HG02973 (cell line): ENCODE measurements around the gene CD164.
"Not testable (repeated sequence)": the region's sequence is repeated elsewhere in the genome, so short reads cannot be mapped to it uniquely, and the experiment has no call there.

Source experiments
- ATAC-seq: cut with Tn5 transposase; IDR thresholded peaks from one replicate; pipeline ENCODE4 v1.9.1; 2021; ENCODE audit warnings: moderate library complexity; ENCODE audit not compliant: unreplicated experiment

CD164 gene

DNA sequence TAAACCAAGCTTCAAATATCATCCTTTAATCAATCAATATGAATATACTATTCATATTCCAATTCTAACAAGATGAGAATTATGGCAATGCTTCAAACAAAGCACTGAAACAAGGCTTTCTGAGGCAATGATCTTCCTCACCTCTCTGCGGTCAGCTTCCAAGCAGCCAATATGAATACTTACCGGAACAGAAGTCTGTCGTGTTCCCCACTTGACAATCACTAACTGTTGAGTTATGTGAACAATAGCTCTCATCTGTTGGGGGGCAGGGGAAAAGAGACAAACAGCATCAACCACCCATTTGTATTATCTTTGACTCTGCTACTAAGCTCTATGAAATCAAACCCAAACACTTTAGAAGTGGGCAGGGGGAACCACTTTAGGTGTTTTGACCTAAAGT lies 4.5 kb downstream of the CD164 start:
- ATAC-seq = no peak

DNA sequence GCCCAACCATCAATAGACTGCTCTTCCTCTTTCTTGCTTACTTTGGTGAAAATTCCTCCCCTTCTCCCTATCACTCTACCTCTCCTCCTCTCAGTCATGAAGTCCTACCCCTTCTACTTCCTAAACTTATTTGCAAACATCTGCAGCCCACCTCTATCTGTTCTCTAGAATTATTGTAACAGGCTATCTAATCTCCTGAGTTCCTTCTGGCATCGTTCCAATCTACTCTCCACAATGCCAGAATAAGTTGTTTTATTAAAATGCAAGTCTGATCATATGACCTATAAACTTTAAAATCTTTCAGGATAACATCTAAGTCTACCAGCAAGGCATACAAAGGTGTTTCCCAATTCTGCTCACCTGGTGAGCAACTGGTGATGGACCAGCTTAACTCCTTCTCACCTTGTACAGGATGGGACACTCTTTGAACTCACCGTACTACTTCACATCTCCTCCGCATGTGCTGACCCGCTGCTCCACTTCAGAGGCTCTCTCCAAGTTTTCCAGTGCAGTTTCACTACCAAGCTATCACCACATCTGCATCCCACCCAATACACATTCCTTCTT lies 7.9 kb downstream of the CD164 start:
- ATAC-seq = no peak

DNA sequence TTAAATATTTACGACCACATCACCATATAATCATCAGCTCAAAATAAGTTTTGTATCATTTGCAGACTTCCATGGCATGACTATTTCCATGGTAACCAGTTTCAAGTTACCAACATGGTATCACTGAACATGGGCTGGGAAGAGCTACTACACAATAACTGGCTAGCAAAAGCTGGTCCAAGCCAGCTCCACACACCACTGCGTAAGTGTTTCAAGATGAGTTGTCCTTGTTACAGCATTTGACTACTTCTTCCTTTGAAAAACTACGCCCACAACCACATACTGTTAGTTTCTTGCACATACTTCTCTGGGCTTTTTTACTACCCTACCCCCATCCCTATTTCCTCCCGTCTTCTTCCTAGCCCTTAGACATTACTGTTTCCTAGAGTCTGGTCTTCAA lies 8.5 kb downstream of the CD164 start:
- ATAC-seq = peak; percentile 95

DNA sequence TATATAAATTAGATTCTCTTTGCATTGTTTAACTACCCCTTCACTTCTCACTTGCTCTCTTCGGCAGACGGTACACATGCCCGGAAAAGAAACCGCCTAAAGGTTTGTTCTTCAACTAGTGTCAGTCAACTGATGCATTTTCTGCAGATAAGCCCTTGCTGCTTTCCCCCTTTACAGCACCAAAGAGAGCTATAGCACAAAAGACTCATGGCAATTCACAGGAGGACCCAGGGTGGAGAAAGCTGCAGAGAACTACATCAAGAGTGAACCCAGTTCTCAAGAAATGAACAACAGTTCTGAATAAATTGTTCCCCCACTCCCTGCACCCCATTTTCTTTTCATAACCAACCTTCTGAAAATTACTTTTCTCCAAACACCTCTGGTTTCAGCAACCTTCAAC lies 8.9 kb downstream of the CD164 start:
- ATAC-seq = no peak

DNA sequence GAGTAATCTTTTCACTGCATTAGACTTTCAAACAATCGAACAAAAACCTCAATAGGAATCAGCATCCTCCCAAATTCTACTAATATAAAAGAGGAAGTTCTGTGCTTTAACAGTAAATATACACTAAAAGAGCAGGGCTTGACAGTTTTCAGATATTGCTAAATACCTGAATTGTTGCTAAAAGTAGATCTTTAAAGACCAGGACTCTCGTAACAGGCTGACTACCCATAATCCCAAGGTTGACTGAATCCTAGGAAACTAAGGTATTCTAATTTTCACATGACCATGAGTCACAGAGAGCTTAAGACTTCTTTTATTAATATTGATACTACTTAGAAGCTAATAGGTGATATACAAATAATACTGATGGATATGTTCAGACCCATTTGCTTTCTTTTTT lies 10.1 kb downstream of the CD164 start:
- no peak for ATAC-seq

DNA sequence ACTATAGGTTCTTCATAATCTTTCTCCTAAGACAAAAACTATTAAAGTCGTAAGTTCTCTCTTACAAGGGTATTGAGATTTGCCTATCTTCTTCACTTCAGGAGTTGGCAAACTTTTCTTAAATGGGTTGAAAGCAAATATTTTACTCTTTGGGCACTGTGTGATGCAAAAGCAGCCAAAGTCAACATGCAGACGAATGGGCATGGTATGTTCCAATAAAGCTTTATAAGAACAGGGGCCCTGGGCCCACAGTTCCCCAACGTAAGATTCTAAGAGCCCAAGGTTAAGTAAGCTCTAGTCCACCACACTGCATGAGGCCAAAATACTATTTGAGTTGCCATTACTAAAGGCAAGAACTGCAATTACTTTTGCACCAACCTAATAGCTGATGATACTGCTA lies 11.5 kb downstream of the CD164 start:
- no peak for ATAC-seq

DNA sequence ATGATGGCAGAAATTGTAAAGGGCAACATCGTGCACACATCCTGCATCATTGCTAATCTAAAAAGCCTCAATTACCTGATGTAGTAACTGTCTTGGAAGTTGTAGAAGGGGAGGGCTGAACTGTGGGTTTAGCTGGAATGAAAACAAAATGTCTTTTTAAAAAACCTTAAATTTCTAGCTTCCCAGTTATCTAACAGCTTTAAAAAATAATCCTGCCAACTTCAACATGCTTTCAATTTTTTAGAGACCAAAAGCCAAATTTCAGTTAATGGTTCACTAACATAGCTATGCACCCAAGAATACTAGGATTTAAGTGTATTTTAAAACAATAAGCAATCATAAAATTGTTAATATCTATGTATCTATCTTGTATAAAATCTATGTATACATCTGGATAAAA lies 11.9 kb downstream of the CD164 start:
- ATAC-seq = no peak

DNA sequence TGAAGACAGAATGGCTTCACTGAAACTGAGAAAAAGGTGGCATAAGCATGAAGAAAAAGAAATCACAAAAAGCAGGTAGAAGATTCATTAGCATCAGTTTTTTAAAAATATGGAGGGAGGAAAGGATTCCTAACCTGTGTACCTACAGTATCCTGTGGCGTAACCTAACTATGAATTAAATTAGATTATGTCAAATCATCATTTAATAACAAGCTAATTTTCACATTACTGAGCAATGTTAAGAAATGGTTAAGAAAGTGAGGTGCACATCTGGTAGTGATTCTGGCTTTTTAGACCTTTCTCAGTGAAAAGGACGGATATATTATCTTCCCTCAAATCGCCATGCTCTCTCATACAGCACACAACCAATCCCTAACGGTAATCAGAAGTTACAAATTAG lies 12.5 kb downstream of the CD164 start:
- no peak for ATAC-seq

DNA sequence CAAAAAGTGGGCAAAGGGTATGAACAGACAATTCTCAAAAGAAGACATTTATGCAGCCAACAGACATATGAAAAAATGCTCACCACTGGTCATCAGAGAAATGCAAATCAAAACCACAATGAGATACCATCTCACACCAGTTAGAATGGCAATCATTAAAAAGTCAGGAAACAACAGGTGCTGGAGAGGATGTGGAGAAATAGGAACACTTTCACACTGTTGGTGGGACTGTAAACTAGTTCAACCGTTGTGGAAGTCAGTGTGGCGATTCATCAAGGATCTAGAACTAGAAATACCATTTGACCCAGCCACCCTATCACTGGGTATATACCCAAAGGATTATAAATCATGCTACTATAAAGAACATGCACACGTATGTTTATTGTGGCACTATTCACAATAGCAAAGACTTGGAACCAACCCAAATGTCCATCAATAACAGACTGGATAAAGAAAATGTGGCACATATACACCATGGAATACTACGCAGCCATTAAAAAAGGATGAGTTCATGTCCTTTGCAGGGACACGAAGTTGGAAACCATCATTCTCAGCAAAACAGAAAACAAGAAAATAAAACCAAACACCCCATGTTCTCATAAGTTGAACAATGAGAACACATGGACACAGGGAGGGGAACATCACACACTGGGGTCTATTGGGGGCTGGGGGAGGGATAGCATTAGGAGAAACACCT lies 17.7 kb downstream of the CD164 start:
- not testable (repeated sequence) for ATAC-seq

DNA sequence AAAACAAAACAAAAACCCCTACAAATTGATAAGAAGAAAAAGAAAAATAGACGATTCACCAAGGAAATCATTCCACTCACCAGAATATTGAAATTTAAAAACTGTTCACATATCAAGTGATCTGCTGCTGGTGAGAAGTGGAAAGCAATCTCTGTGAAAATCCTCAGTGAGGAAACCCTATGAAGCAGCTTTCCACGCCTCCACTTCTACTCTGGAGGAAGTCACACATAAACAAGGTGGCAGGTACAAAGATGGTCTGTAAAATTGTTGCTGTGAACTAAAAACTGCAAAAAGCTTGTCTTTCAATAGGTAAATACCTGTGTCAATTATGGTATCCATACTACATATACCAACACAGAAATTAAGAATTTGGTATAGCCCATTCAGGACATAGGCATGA lies 18.5 kb downstream of the CD164 start:
- ATAC-seq = no peak

DNA sequence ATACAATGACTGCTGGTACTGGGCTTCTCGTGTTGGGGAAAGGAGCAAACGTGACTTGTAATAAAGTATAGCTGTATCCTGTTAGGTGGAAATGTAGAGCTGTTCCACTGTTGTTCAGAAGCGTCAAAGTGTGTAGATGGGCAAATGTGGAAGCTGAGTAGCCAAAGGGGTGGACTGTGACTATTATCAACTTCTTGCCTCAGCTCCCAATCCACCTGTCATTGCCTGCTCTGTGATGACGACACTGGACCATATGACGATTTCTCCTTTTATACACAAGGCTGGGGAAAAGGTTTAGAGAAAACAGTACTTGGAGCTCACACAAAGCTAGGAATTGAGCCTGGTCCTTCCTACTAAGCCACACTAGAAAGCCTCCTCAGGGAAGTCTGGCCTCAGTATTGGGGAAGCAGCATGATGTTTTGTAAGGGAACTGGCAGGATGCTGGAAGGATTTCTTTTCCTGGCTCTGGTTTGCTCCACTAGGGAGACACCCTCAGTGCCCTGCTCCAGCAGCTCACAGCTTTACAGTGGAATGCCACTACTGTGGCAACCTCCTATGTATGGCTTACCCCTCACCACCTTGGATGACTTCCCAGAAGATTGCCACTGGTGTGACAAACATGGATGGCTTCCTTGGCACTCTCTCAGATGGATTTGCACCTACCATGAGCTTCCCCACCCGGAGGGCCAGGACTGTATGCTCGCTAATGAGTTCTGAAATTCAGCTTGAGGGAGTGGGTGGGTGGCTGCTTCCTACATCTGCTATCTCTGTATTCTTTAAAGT lies 20.0 kb downstream of the CD164 start:
- ATAC-seq = no peak

DNA sequence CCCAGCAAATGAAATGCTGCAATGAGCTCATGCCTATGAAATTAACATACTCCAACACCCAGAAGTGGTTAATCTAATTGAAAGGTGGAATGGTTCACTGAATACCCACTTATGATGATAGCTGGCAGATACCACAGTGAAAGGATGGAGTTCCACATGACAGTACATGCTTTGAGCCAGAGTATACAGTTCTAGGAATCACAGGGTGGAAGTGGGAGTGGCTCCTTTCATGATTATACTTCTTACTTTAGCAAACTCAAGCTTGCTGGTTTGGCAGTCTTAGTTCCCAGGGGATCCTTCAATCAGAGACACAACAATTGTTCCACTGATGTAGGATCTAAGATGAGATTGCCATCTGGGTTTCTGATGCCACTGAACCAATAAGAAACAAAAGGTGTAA lies 21.5 kb downstream of the CD164 start:
- ATAC-seq = no peak

DNA sequence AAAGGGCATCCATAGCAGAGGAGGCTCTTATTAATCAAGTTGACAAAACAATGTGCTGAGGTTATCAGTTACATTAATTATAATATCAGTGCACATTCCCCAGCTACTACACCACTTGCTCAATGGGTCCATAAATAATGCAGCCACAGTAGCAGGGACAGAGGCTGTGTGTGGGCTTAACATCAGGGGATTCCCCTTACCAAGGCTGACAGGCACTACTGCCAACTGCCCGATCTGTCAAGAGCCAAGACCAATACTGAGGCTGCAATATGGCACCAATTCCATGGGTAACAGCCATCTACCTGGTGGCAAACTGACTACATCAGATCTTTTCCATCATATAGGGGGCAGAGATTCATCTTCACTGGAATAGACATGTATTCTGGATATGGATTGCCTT lies 22.0 kb downstream of the CD164 start:
- no peak for ATAC-seq

DNA sequence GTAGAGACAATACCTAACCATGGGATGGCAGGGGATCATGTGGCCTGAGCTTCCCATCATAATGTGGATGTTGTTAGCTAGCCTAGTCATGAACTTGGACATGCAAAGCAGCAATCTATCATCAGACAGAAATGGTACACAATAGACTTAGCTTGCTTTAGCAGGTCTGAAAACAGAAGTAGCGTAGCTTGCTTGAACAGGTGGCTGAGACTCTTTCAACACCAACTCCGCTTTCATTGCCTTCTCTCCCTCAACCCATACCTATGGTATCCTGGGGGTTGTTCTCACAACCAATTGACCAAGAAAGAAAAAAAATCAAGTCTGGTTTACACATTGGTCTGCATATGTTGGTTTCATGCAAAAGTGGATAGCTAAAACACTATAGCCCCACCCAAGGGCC lies 23.0 kb downstream of the CD164 start:
- no peak for ATAC-seq

DNA sequence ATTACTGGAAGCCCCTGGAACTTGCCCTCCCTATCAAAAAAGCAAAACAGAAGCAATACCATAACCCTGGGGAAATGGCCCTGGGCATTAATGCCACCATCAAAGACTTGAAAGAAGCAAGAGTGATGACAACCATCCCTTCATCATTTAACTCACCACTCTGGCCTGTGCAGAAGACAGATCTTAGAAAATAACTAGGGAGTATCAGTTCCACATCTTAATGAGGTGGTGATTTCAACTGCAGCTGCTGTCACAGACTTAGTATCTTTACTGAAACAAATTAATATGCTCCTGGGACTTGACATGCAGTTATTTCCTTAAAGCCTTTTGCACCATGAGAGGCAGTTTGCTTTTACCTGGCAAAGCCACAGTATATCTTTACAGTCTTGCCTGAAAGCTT lies 24.1 kb downstream of the CD164 start:
- ATAC-seq = no peak

DNA sequence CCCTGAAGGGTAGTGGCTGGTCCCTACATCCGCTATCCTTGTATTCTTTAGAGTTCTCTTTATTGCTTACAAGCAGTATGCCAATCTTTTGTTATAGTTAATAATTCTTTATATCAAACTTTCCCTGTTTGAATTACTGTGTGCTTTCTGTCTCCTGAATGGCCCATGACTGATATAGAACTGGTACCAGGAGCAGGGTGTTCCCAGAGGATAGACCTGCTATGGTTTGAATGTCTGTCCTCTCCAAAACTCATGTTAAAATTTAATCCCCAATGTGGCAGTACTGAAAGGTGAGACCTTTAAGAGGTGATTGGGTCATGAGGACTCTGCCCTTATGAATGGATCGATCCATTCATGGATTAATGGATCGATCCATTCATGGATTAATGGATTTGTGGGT lies 26.0 kb downstream of the CD164 start:
- no peak for ATAC-seq

DNA sequence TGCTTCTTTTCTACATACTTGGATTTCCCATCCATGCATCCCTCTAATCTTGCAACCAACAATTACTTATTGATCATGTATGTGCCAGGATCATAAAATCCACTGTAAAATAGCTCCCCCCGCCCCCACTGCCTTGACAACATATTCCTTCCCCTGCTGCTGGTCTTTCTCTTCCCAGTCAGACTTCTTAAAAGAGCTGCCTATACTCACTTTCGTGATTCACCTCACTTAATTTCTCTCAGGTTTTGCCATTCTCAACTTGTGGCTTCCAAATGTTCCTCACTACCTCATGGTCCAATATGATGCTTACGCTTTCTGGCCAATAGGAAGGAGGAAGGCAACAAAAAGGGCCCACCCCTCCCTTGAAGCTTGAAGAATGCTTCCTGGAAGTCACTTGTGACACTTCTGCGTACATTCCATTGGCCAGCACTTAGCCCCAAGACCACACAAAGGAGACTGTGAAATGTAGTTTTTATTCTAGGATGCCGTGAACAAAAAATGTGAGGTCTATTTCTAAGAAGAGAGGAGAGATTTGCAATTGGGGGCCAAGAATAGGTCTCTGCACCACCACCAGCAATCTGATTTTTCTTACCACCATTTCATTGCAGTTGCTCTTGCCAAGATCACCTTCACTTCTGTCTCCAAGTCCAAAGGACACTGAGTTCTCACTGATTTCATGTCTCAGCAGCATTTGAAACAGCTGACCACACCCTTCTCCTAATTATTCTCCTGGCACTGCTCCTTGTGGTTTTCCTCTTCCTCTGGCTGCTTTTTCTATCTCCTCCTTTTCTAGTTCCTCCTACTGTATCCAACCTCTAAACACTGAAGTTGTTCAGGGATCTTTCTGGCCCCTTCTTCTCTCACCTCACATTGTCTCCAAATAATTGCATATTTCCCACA lies 30.8 kb downstream of the CD164 start:
- ATAC-seq = no peak

DNA sequence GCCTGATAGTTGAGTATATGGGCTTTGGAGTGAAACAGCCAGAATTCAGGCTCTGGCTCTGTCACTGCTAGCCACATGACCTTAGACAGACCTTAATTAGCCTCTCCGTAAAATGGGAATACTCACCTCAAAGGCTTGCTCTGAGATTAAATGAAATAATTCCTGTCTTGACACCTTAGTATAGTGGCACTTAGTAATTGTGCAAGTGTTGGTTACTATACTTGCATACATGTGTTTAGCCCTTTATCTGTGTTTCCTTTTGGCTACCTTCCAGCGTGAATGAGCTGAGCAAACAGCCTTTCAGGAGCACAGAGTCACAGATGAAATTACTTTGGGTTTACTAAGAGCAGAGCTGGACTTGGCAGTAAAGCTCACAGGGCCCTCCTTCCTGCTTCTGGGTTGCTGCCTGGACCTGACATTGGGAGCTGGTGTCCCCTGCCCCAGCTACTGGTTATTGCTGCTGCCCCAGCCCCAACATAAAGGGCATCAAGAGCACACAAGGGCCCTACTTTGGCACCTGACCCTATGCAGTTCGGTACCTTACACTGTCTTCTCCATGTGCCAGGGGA lies 32.8 kb downstream of the CD164 start:
- no peak for ATAC-seq

DNA sequence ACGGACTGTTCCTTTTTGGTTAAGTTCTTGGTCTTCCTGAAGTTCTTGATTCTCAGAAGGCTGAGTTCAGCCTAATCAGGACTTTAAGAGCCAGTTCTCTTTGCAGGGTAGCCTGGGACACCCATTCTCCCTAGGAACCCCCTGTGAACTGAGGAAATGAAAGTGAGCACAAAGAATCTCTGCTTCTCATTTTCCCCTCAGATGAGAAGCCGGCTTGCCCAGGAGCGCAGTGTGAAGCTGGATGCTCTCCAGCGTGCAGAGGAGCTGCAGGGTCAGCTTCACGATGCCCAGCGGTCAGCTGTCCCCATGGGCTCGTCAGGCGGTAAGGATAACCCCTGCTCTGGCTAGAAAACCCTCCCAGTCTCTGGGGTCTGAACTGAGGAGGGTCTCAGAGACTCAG lies 34.0 kb downstream of the CD164 start:
- ATAC-seq = no peak

DNA sequence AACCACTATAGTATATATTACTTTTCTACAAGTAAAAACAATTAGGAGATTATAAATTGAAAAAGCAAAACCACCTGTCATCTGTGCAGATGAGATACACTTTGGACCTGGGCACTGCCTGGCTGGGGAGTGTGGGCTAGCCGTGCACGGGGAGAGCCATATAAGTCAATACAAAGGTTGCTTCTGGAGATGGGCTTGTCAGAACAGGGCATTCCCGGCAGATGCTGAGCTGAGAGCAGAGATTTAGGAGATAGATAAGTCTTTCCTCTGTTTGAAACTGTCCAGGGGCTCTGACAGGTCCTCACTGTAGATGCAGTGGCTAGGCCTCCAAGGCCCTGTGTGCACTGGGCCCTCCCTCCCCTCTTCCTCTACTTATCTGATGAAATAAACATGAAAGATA lies 34.5 kb downstream of the CD164 start:
- no peak for ATAC-seq

DNA sequence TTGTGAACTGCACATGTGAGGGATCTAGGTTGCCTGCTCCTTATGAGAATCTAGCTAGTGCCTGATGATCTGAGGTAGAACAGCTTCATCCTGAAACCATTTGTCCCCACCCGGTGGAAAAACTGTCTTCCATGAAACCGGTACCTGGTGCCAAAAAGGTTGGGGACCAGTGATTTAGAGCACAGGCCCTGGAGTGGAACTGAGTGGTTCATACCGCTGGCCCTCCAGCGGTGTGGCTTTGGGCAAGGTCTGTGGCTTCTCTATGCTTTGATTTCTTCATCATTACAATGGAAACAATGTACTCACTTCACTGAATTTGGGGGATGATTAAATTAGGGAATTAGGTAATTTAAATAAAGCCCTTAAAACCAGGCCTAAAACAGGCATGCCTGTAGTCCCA lies 36.3 kb downstream of the CD164 start:
- no peak for ATAC-seq
